ENCODE measurements around the gene LMNTD2. TPM values are rescaled to one million over a fixed set of nuclear protein-coding genes. Genes with fewer than 3 reads are reported as not detected.

Gene LMNTD2
- total RNA-seq, 1 donor from 2014 or later: 16.6 TPM

DNA sequence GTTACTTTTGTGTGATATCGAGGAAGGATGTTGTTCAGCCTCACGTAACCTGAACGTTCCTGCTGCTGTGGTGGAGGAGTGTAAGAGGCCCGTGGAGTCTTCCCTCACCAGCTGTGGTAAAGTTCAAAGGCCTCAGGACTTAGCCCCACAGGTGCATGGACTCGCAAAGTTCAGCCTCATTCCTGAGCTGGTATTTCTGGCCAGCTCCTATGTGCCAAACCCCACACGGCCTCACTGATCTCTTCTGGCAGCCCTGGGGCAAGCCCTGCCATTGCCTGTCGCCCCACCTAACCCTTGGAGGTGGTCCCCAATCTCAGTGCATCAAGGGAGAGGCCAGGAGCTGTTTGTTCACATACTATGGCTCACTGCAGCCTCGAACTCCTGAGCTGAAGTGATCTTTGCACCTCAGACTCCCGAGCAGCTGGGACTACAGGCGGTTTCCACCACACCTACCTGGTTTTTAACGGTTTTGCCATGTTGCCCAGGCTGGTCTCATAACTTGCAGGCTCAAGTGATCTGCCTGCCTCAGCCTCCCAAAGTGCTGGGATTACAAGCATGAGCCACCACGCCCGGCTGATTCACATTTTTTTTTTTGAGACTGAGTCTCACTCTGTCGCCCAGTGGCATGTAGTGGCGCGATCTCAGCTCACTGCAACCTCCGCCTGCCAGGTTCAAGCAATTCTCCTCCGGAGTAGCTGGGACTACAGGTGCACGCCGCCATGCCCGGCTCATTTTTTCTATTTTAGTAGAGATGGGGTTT is 17.9 kb upstream of the LMNTD2 start:
- H3K9me3 Mint-ChIP-seq: no peaks in the 10 kb centered on the region
- no peak overlapping the region for H3K27ac Mint-ChIP-seq
- peak overlapping the region; percentile 86 for H3K4me3 Mint-ChIP-seq

GRCh38 chr11:577611-577894 is 17.0 kb upstream of the LMNTD2 start:
- Mint-ChIP-seq H3K4me3 (peak overlapping the region; percentile 86), H3K4me1 (peaks cover 46% of the 10 kb centered on the region), H3K27ac (peak overlapping the region; percentile 93), H3K9me3 (no peaks in the 10 kb centered on the region), H3K36me3 (peaks cover 3% of the 10 kb centered on the region), H3K27me3 (ENCODE audit: low read depth) (peaks cover 4% of the 10 kb centered on the region)
- no peak for TF ChIP-seq CTCF (IDR thresholded peaks at IDR 0.05; ENCODE audit: unreplicated experiment)
- DNase-seq (ENCODE audit: low spot score in 2 of 2, unreplicated experiment in 2 of 2): no peak

More for the DNA sequence above, 17.9 kb upstream of the LMNTD2 start:
- peaks cover 4% of the 10 kb centered on the region for H3K27me3 Mint-ChIP-seq (ENCODE audit: low read depth)
- peaks cover 40% of the 10 kb centered on the region for H3K4me1 Mint-ChIP-seq
- H3K36me3 Mint-ChIP-seq: peaks cover 3% of the 10 kb centered on the region
- no peak for DNase-seq (ENCODE audit: low spot score in 2 of 2, unreplicated experiment in 2 of 2)
- no peak for TF ChIP-seq CTCF (IDR thresholded peaks at IDR 0.05; ENCODE audit: unreplicated experiment)

DNA sequence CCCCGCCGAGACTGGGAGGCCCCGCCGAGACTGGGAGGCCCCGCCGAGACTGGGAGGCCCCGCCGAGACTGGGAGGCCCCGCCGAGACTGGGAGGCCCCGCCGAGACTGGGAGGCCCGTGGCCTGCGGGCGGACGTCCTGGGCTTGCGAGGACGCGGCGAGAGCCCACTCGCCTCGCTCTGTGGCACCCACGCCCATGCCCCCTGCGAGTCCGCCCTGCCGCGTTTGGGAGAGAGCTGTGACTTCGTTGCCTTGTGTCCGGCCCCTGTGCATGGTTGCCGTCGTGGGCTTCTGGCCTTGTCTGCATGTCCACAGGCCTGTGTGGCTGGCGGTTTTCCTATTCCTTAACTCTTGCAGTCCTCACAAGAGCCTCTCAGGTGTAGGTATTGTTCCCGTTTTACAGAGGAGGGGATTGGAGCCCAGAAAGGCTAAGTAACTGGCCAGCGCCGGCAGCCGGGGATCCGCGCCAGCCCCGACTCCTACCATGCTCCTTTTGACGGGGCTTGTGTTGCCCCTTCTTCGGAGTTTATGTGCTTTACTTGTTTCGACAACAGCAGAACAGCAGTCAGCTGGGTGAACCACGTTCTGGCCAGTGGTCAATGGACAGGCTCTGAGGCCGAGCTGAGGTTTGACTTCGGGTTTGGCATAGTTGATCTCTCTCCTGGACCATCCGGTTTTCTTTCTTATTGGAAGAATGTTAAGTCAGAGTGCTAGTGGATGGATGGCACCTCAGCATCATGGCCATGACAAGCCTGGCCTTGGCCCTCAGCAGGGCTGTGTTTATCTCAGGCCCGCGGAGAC is 16.5 kb upstream of the LMNTD2 start:
- H3K27ac Mint-ChIP-seq: peak overlapping the region; percentile 93
- H3K27me3 Mint-ChIP-seq (ENCODE audit: low read depth): peaks cover 4% of the 10 kb centered on the region
- no peaks in the 10 kb centered on the region for H3K9me3 Mint-ChIP-seq
- peak overlapping the region; percentile 86 for H3K4me3 Mint-ChIP-seq
- peaks cover 3% of the 10 kb centered on the region for H3K36me3 Mint-ChIP-seq
- TF ChIP-seq CTCF (IDR thresholded peaks at IDR 0.05; ENCODE audit: unreplicated experiment): no peak
- H3K4me1 Mint-ChIP-seq: peaks cover 46% of the 10 kb centered on the region
- no peak for DNase-seq (ENCODE audit: low spot score in 2 of 2, unreplicated experiment in 2 of 2)

DNA sequence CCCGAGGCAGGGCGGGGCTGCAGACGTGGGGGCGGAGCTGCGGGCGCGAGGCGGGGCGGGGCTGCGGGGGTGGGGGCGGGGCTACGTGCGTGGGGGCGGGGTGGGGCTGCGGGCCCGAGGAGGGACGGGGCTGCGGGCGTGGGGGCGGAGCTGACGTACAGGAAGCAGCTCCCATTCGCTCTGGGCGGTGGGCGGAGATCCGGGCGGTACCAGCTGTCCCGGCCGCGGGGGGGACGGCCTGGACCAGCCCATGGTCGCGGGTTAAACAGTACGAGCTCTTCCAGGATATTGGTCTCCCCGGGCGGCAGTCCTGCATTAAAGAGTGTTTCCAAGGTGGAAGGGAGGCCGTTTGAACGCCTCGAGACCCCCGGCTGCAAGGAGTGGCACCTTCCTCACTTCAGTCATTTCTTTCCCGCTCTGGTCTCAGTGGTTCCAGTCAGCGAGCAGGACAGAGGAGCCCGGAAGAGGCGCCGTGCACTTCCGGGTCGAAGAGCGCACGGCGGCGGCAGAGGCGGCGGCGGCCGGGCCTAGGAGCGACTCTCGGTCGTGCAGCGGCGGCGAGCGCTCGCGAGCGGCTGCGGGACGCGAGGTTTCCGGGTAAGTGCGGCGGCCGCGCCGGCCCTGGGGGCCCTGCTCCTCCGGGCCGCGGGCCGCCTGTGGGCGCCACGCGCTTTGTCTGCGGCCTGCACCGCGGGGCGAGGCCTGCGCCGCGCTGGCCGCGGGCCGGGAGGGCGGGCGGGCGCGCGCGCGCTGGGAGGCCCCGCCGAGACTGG is 15.6 kb upstream of the LMNTD2 start, which contains the start of gene PHRF1:
Gene PHRF1, plus strand, starts transcription at position 475 of the 773 bp plus-strand sequence. CDS start 5,043 bp downstream, outside the sequence.
- H3K27ac Mint-ChIP-seq: peak within 1 kb of the TSS; percentile 99
- H3K36me3 Mint-ChIP-seq: no peaks in the 10 kb centered on the region
- H3K4me3 Mint-ChIP-seq: peak within 1 kb of the TSS; percentile 95
- peak; percentile 96 to 98 for DNase-seq (ENCODE audit: low spot score in 2 of 2, unreplicated experiment in 2 of 2)
- H3K9me3 Mint-ChIP-seq: no peaks in the 10 kb centered on the region
- peaks cover 49% of the 10 kb centered on the region for H3K4me1 Mint-ChIP-seq
- H3K27me3 Mint-ChIP-seq (ENCODE audit: low read depth): peaks cover 4% of the 10 kb centered on the region
- TF ChIP-seq CTCF (IDR thresholded peaks at IDR 0.05; ENCODE audit: unreplicated experiment): no peak

GRCh38 chr11:575313-575995 is 14.9 kb upstream of the LMNTD2 start:
- no peaks in the 10 kb centered on the region for H3K9me3 Mint-ChIP-seq
- H3K4me1 Mint-ChIP-seq: peaks cover 52% of the 10 kb centered on the region
- no peak for DNase-seq (ENCODE audit: low spot score in 2 of 2, unreplicated experiment in 2 of 2)
- no peaks in the 10 kb centered on the region for H3K36me3 Mint-ChIP-seq
- H3K4me3 Mint-ChIP-seq: peak overlapping the region; percentile 85
- peaks cover 4% of the 10 kb centered on the region for H3K27me3 Mint-ChIP-seq (ENCODE audit: low read depth)
- no peak for TF ChIP-seq CTCF (IDR thresholded peaks at IDR 0.05; ENCODE audit: unreplicated experiment)
- peak overlapping the region; percentile 85 for H3K27ac Mint-ChIP-seq
